GM21360 (cell line): ENCODE results near the gene MTUS2.
"Not testable (repeated sequence)": the region's sequence is repeated elsewhere in the genome, so short reads cannot be mapped to it uniquely, and the experiment has no call there.

ENCODE experiments used
- ATAC-seq: cut with Tn5 transposase; IDR thresholded peaks from one replicate; pipeline ENCODE4 v1.9.1; 2021; ENCODE audit warnings: mild to moderate bottlenecking, moderate library complexity; ENCODE audit not compliant: unreplicated experiment

Gene MTUS2

GRCh38 chr13:29210676-29211075 is 390.5 kb downstream of the MTUS2 start:
- no peak for ATAC-seq

DNA sequence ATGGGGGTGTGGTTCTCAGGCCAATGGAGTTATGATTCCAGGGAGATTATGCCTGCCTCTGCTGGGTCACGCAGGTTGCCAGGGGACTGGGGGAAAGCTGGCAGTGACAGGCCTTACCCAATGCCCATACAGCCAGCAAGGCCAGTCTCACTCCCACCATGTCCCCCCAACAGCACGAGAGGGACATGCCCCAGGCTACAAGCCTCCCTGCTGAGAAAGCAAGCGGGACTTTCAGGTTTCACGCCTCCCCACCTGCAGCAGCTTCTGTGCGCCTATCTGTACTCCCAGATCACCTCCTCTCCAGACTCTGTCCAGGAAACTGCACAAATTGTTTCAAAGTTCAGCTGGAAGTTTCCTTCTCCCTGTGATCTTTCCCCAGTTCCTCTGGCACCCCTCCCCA is 391.0 kb downstream of the MTUS2 start:
- ATAC-seq: not testable (repeated sequence)

GRCh38 chr13:29222458-29222857 is 402.3 kb downstream of the MTUS2 start:
- ATAC-seq: no peak

DNA sequence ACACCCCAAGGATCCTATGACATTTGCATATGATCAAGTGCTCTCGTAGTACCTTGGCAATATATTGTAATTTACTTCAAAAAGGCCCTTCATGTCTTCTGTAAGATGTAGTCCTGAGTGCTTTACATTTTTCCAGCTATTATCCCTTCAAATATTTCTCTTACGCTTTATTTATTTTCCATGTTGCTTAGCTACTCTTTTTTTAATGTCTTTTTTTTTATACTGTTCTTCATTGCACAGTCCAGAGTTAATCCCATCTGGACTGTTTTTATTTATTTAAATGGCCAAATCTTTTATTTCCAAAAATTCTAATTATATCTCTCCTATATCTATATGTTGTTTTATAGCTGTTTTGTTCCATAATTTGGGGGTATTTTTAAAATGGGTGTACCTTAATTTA is 404.1 kb downstream of the MTUS2 start:
- no peak for ATAC-seq

DNA sequence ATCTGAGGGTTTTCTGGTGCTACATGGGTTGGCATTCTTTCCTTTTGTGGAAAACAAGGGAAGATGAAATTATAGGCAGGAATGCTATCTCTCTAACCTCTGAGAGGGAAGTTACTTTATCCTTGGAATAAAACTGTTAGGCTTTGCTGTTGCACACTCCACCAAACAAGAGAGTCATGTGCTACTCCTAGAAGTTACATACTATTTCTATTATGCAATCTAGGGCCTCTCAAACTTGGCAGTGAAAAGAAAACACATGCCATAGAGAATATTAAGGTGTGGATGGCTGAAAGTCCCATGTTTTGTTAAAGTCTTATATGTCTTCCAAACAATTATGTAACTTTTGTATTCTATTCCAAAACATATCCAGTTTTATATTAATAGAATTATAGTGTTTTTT is 407.4 kb downstream of the MTUS2 start:
- no peak for ATAC-seq

DNA sequence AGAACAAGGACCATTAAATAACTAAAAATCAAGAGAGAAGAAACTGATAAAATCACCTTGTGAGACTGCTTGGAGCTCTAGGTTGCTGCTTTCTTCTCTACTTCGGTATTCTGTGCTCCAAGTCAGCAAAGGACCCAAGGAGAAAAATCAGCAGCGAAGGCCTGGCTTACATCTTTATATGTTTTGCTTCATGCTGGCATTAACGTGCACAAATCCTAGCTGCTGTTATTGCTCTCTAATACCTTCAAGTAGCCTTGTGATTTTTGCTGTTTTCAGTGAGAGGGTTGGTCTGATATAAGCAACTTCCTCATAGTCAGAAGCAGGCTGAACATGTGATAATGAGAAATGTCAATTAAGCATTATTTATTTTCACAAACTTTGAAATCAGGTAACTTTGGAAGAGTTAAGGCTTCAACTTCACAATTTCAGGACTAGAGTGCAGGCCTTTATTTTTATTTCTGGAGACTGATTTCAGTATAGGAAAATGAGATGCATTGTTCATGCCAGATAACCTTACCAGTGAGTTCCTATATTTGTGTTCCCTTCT is 410.2 kb downstream of the MTUS2 start:
- ATAC-seq: no peak

DNA sequence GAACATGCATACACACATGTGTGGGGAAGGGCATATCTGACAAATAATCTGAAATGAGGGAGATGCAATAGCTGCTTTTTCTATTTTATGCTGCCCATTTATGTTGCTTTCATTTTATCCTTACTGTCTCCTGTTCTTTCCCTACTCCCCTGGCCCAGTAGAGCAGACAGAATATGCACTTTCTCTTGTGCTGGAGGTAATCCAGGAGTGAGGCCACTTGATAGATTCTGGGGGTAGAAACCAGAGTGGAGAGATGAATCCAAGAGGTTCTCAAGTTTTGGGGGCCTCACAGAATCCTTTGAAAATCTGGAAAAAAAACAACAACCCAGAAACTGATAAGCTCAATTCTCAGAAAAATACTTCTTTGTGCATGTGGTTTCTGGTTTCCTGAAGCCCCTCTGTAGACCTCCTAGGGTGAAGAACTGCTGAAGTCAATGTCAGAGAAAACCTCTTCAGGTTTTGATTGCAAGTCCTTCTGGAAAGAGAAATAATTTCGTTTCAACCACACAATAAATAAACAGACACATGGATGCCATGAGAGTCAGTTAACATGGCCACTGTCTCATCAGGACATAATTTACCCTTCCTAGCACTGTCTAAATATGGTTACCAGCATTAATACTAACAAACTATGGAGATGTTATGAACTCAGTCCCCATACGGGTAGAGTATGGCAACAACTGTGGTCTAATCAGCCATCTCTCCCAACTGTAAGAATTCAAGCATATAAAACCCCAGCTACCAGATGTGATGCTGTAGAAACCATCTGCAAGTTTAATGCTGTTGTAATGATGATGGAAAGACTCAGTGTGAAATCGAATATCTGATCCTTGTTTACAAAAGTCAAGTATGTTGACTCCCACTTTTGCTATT is 419.8 kb downstream of the MTUS2 start:
- no peak for ATAC-seq

- no peak for ATAC-seq
Measured at GRCh38 chr13:29254626-29255370, 434.7 kb downstream of the MTUS2 start.

DNA sequence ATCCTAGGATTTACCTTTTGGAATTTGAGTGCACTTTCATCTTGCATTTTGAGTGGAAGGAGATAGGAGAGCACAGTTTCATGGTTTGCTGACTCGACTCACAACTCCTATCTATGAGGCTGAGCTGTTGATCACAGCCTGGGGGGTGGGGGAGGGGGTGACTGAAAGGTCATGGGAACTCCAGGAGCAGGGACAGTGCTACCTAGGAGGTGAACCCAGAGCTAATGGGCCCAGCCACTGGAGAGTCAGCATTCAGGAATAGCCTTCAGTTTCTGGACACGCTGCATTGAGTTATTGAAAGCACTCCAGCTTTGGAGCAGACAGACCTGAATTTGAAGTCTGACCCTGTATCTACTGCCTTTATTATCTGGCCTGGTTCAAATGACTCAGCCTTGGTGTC is 435.4 kb downstream of the MTUS2 start:
- no peak for ATAC-seq

- no peak for ATAC-seq
Measured at GRCh38 chr13:29260684-29261083, 440.5 kb downstream of the MTUS2 start.

DNA sequence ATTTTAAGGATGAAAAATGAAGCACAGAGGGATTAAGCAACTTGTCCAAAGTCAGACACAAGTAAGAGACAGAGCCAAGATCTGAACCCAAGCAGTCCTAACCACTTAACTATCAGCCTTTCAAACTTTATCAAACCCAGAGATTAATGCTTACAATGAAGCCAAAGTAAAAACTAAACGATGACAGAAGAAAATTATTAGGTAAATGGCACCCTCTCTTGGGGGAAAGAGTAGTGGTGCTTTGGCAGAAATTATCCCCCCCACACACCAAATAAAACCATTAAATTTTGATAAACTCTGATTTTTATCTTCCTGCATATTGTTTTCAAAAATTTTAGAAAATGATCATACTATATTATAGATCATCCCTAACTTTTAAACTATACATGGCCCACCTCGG is 446.1 kb downstream of the MTUS2 start:
- ATAC-seq: no peak

- no peak for ATAC-seq
Measured at GRCh38 chr13:29266756-29267733, 446.9 kb downstream of the MTUS2 start.

DNA sequence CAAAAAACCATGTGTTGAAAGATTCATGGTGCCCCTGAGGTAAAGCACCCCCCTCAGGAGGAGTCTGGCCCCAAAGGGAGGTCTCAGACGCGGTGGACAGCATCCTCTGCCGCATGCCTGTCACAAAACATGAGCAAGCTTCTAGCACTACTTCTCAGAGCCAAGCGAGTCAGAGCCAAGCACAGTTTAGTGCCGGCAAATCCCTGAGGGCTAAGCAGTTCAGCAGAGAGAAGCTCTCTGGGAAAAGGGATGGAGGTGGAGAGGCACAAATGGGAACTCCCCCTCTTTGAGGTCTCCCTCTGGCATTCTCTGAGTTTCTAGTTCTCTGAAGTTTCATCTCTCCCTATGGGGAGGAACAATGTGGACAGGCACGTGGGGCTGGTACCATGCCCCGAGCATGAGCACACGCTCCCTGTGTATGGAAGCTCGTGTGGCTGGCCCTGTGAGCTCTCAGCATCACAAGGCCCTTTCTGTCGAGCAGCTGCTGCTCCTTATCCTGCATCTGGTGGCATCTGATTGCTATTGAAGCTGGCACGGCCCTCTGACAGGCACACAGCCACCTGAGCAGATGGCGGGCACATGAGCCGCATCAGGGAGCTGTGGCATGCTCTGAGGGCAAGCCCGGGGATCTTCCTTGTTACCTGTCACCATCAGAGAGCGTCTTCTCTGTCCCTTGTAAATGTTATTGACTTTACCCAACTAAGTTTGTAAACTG is 450.3 kb downstream of the MTUS2 start:
- ATAC-seq: no peak

DNA sequence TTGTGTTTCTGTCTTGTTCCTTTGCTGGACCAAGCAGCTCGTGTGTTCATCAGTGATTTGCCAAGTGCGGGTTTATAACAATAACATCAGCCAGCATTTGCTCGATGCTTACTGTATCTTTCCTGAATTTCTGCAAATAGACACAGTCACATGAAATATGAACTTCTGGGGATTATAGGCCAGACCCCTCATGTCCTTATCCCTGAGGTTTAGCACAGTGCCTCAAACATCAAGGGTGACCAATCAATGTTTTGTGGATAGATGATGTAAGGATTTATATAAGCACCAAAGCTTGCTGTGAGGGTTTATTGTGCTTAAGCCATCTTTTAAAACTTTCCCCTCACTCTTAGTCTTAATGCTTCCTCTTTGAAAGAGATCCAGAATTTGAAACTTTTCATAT is 451.5 kb downstream of the MTUS2 start:
- no peak for ATAC-seq

GRCh38 chr13:29279356-29280254 is 459.5 kb downstream of the MTUS2 start:
- no peak for ATAC-seq

DNA sequence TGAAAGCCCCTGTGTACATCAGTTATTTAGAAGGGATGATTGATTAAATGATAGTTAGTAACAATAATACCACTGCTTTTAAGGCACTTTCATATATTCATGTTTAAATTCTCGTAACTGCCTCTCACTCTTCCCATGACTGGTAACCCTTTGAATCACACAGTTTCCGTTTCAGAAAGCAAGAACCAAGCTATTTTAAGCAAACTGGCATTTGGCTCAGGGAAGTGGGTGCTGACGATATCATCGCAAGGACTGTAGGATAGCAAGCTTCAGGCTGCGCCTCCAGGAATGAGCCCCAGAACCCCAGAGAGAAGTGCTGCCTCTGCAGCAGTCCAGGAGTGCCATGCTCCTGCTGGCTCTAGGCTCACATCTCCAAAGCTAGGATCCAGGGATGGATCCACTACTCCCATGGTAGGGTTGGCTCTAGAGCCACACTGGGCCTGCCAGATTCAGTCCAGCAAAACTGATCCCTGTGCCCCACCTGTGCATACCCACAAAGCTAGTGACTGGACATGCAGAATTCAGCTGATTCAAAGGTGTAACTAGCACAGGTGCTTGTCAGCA is 461.9 kb downstream of the MTUS2 start:
- no peak for ATAC-seq

DNA sequence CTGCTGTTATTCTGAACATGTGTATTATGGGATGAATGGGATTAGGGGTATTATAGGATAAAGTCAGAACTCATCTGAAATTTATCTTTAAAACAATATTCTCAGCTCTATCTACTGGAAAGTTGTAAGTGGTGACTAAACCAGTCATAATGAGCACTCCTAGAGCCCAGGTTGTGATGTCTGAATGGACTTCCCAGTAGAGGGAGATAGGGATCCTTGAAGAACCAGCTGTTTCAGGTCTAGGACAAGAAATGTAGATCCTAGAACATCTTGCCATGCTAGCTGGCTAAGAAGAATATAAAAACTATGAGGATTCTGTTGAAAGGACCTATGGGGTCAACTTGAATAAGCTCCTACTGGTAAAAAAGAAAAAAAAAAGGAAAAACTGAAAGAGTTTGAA is 464.6 kb downstream of the MTUS2 start:
- ATAC-seq: no peak

GRCh38 chr13:29287237-29287636 is 467.1 kb downstream of the MTUS2 start:
- no peak for ATAC-seq

DNA sequence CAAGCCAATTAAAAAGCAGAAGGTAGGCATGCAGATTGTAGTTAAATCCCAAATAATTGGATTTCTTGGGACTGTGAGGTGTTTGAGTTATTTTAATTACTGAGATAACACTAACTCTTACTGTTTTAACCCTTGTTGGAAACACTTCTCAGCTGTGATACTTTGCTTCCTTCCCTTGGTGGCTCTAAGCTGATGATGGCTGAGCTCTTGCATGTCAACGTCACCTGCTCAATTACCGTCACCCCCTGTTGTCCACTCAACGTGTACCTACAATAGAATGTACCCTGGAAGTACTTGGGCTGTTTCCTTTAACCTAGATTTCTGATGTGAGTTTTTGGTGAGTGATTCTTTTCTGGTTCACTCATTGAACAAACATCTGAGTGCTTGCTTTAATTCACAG is 471.9 kb downstream of the MTUS2 start:
- no peak for ATAC-seq
